CD4-positive, alpha-beta memory T cell (primary cell): ENCODE data around the gene SEMA3F. TPM values are rescaled to one million over a fixed set of nuclear protein-coding genes. Genes with fewer than 3 reads are reported as not detected.
A peak's percentile ranks its signal among the peaks of the same experiment; 100 is the strongest.

ENCODE experiments used
- CTCF ChIA-PET: fragments of 350-600 bp; sonication (Branson Sonifier 250); formaldehyde crosslinking; loops from one replicate; lab custom pipeline; 2021; ENCODE audit warnings: inconsistent platforms; ENCODE audit not compliant: partially characterized antibody; lab: Charles Lee
- POLR2A ChIA-PET: fragments of 350-600 bp; sonication (Branson Sonifier 250); formaldehyde crosslinking; loops from one replicate; lab custom pipeline; 2021; ENCODE audit not compliant: partially characterized antibody; lab: Charles Lee
- DNase-seq, 5 donors: peaks; one replicate each; pipeline versions ENCODE4 v3.0.0 to v3.0.0-alpha.2; 2020 to 2022; ENCODE audit warnings: mixed read lengths in 1 of 5
- H3K27ac ChIP-seq: one replicate; pipeline ENCODE4 v1.7.0; 2013; ENCODE audit warnings: low read depth, low read length
- H3K27me3 ChIP-seq: 2 replicates; pipeline ENCODE4 v1.7.0; 2013; ENCODE audit warnings: mild to moderate bottlenecking, low read length, moderate library complexity; ENCODE audit not compliant: insufficient read depth
- H3K36me3 ChIP-seq: 2 replicates; pipeline ENCODE4 v1.7.0; 2013; ENCODE audit warnings: mild to moderate bottlenecking, low read length, moderate library complexity; ENCODE audit not compliant: insufficient read depth
- H3K4me1 ChIP-seq: 2 replicates; pipeline ENCODE4 v1.7.0; 2013; ENCODE audit warnings: mild to moderate bottlenecking, low read length, moderate library complexity; ENCODE audit not compliant: insufficient read depth
- H3K4me3 ChIP-seq, 2 donors: one replicate each; pipeline ENCODE4 v1.7.0; 2013; ENCODE audit warnings: low read length in 2 of 2, mild to moderate bottlenecking in 1 of 2
- H3K9me3 ChIP-seq, 2 donors: one replicate each; pipeline ENCODE4 v1.7.0; 2013; ENCODE audit warnings: low read length in 2 of 2, control low read depth in 1 of 2; ENCODE audit not compliant: control insufficient read depth in 1 of 2
- H3K27ac Mint-ChIP-seq, 7 donors: one replicate each; pipeline ENCODE4 v1.8.0; 2020 to 2021; ENCODE audit warnings: mixed read lengths in 7 of 7, mild to moderate bottlenecking in 6 of 7, inconsistent platforms in 3 of 7, moderate library complexity in 3 of 7
- H3K27me3 Mint-ChIP-seq, 2 donors: one replicate each; pipeline ENCODE4 v1.8.0; 2020 to 2021; ENCODE audit warnings: mixed read lengths in 2 of 2
- H3K36me3 Mint-ChIP-seq, 2 donors: one replicate each; pipeline ENCODE4 v1.8.0; 2020 to 2021; ENCODE audit warnings: mixed read lengths in 2 of 2, inconsistent platforms in 1 of 2, mild to moderate bottlenecking in 1 of 2
- H3K4me1 Mint-ChIP-seq, 4 donors: one replicate each; pipeline ENCODE4 v1.8.0; 2020 to 2021; ENCODE audit warnings: mixed read lengths in 4 of 4, mild to moderate bottlenecking in 1 of 4
- H3K4me3 Mint-ChIP-seq, 8 donors: one replicate each; pipeline ENCODE4 v1.8.0; 2020 to 2021; ENCODE audit warnings: mixed read lengths in 8 of 8, mild to moderate bottlenecking in 7 of 8, moderate library complexity in 6 of 8, inconsistent platforms in 3 of 8
- H3K9me3 Mint-ChIP-seq, 8 donors: one replicate each; pipeline ENCODE4 v1.8.0; 2020 to 2021; ENCODE audit warnings: mixed read lengths in 8 of 8, mild to moderate bottlenecking in 5 of 8, inconsistent platforms in 3 of 8, moderate library complexity in 1 of 8
- intact Hi-C: fragments of 100-400 bp; cut with micrococcal nuclease; formaldehyde crosslinking; loops from one replicate; pipeline ENCODE4 v1.15.1; 2023
- polyA plus RNA-seq, 2 donors: library from polyadenylated mRNA; unstranded; fragments of 300-500 nt; fragmentation: Illumina TruSeq; gene quantifications; one replicate each; pipeline ENCODE4 v1.2.3, GENCODE V29; 2021
- total RNA-seq, 2 experiments: library from RNA; stranded (reverse); gene quantifications; one replicate each; pipeline ENCODE4 v1.2.3, GENCODE V29; 2021

Gene SEMA3F
- total and polyA plus RNA-seq, 4 experiments from 2014 or later = not detected

DNA sequence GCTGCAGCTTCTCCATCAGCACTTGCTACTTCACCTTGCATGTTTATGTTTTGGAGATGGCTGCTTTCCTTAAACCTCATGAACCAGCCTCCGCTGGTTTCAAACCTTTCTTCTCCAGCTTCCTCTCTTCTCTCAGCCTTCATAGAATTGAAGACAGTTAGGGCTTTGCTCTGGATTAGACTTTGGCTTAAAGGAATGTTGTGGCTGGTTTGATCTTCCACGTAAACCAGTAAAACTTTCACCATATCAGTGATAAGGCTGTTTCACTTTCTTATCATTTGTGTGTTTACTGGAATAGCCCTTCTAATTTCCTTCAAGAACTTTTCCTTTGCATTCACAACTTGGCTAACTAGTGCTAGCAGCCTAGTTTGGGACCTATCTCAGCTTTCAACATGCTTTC is 24.6 kb downstream of the SEMA3F start:
- intact Hi-C loops = no loop called here

DNA sequence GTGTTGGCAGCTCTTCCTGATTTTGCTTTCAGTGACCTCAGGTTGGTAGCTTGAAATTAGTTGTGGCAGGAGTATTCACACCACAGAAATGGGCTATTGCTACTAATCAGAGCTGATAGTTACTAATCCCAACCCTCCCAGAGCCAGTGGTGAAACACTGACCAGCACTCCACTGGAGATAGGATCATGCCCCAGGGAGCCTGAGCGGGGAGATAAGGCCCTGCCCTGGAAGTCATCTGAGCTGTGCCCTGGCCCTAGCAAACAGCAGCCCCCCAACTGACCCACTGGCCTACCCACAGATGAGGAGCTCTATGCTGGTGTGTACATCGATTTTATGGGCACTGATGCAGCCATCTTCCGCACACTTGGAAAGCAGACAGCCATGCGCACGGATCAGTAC is 26.9 kb downstream of the SEMA3F start:
- Histone ChIP-seq H3K4me1 (no peaks in the 10 kb centered on the region), H3K36me3 (no peaks in the 10 kb centered on the region), H3K9me3 (no peaks in the 10 kb centered on the region), H3K27me3 (no peaks in the 10 kb centered on the region), H3K27ac (no peak overlapping the region), H3K4me3 (no peak overlapping the region)
- no peak overlapping the region for H3K4me3 Mint-ChIP-seq
- H3K9me3 Mint-ChIP-seq = no peaks in the 10 kb centered on the region
- POLR2A ChIA-PET = interaction anchor here (0.6 kb wide), 1 partner anchor 591 kb away, joined by 4 read pairs; no protein-coding TSS in a partner anchor
- CTCF ChIA-PET = interaction anchor here (0.7 to 1.8 kb wide), 3 partner anchors 10 to 65 kb away, joined by 3 to 7 read pairs (median 4); no protein-coding TSS in a partner anchor
- intact Hi-C loops = no loop called here
- H3K36me3 Mint-ChIP-seq = no peaks in the 10 kb centered on the region
- no peak overlapping the region for H3K27ac Mint-ChIP-seq
- peaks cover 0 to 2% of the 10 kb centered on the region in 2 donors for H3K27me3 Mint-ChIP-seq
- H3K4me1 Mint-ChIP-seq = no peaks in the 10 kb centered on the region
- peak in 1 of 5 donors; percentile 32 for DNase-seq

More for the DNA sequence above, 24.6 kb downstream of the SEMA3F start:
- Mint-ChIP-seq H3K36me3 (no peaks in the 10 kb centered on the region), H3K27me3 (peaks cover 0 to 2% of the 10 kb centered on the region in 2 donors), H3K4me3 (no peak overlapping the region), H3K4me1 (no peaks in the 10 kb centered on the region), H3K9me3 (no peaks in the 10 kb centered on the region), H3K27ac (peak overlapping the region in 1 of 7 donors; percentile 10)
- H3K27ac ChIP-seq = no peak overlapping the region
- H3K9me3 ChIP-seq = no peaks in the 10 kb centered on the region
- CTCF ChIA-PET = interaction anchor here (1.1 to 1.4 kb wide), 2 partner anchors 15 to 95 kb away, joined by 3 to 4 read pairs; no protein-coding TSS in a partner anchor
- H3K4me1 ChIP-seq = no peaks in the 10 kb centered on the region
- no peak for DNase-seq
- no peaks in the 10 kb centered on the region for H3K27me3 ChIP-seq
- no peaks in the 10 kb centered on the region for H3K36me3 ChIP-seq
- POLR2A ChIA-PET = no interaction called here
- no peak overlapping the region for H3K4me3 ChIP-seq

DNA sequence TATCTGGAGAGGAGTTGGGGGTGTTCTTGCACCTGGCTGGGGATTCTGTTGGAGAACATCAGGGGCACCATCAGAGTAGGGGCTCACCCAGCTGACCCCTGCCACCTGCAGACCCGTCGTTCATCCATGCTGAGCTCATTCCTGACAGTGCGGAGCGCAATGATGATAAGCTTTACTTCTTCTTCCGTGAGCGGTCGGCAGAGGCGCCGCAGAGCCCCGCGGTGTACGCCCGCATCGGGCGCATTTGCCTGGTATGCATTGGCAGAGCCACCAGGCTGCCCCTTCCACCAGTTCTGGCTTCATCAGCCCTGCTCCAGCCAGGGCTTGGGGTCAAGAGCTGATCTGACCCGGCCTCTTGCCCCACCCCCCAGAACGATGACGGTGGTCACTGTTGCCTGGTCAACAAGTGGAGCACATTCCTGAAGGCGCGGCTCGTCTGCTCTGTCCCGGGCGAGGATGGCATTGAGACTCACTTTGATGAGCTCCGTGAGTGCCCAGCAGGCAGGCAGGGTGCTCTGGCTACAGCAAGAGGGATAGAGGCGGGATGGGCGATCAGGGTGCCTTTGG is 27.5 kb downstream of the SEMA3F start:
- H3K27me3 ChIP-seq = no peaks in the 10 kb centered on the region
- no peaks in the 10 kb centered on the region for H3K36me3 Mint-ChIP-seq
- H3K4me3 Mint-ChIP-seq = no peak overlapping the region
- H3K4me1 Mint-ChIP-seq = no peaks in the 10 kb centered on the region
- no peaks in the 10 kb centered on the region for H3K9me3 ChIP-seq
- peaks cover 0 to 2% of the 10 kb centered on the region in 2 donors for H3K27me3 Mint-ChIP-seq
- H3K36me3 ChIP-seq = no peaks in the 10 kb centered on the region
- DNase-seq = peak in 1 of 5 donors; percentile 25
- H3K4me3 ChIP-seq = no peak overlapping the region
- H3K27ac Mint-ChIP-seq = no peak overlapping the region
- ChIA-PET CTCF (interaction anchor here (0.7 to 1.8 kb wide), 2 partner anchors 10 to 64 kb away, joined by 3 to 7 read pairs; no protein-coding TSS in a partner anchor), POLR2A (interaction anchor here (0.6 kb wide), 1 partner anchor 591 kb away, joined by 4 read pairs; no protein-coding TSS in a partner anchor)
- intact Hi-C loops = no loop called here
- no peaks in the 10 kb centered on the region for H3K4me1 ChIP-seq
- H3K27ac ChIP-seq = no peak overlapping the region
- no peaks in the 10 kb centered on the region for H3K9me3 Mint-ChIP-seq

DNA sequence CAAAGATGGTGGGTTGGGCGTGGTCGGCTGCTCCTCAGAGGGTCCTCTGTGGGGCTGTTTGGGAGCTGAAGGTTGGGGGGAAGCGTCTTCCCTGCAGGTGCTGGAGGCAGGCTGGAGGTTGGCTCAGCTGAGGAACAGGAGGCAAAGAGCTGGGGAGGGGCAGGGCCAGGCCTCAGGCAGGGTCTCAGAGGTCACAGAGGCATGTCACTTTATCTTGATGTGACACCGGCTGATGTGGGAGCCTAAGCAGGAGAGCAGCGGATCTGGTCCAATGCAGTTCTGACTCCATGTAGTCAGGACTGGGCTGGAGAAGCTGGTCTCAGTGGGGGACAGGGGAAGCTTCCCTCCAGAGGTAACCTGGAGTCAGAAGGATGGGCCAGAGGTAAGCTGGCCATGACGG is 28.6 kb downstream of the SEMA3F start:
- Histone ChIP-seq H3K4me1 (no peaks in the 10 kb centered on the region), H3K9me3 (no peaks in the 10 kb centered on the region), H3K27ac (no peak overlapping the region), H3K36me3 (no peaks in the 10 kb centered on the region), H3K27me3 (no peaks in the 10 kb centered on the region), H3K4me3 (no peak overlapping the region)
- Mint-ChIP-seq H3K27ac (no peak overlapping the region), H3K27me3 (peaks cover 0 to 2% of the 10 kb centered on the region in 2 donors), H3K4me1 (no peaks in the 10 kb centered on the region), H3K4me3 (no peak overlapping the region), H3K36me3 (no peaks in the 10 kb centered on the region), H3K9me3 (no peaks in the 10 kb centered on the region)
- CTCF ChIA-PET = interaction anchor here (0.5 kb wide), 1 partner anchor 42 kb away, joined by 4 read pairs; no protein-coding TSS in a partner anchor
- intact Hi-C loops = no loop called here
- no peak for DNase-seq
- POLR2A ChIA-PET = no interaction called here

DNA sequence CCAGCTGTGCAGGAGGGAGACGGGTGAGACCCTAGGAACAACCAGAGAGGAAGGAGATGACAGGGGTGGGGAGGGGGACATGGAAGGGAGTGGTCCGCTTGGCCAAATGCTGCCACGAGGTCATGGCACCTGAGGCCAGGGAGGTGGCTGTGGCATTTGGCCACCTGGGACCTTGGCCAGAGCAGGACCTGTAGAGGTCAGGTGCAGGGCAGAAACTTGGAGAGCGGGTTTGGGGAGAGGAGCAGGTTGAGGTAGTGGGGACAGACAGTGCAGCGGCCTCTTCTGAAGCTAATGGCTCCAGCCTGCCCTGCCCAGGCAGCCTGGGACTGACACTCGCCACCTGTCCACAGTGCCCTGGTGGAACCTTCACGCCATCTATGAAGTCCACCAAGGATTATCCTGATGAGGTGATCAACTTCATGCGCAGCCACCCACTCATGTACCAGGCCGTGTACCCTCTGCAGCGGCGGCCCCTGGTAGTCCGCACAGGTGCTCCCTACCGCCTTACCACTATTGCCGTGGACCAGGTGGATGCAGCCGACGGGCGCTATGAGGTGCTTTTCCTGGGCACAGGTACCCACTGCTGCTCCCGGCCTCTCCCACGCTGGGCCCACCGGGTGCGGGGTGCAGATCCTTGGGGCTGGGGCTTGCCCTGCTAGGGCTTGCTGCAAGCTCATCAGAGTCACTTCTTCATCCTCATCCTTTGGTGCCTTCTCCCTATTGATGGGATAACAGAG is 29.3 kb downstream of the SEMA3F start:
- Mint-ChIP-seq H3K9me3 (no peaks in the 10 kb centered on the region), H3K27me3 (peaks cover 0 to 2% of the 10 kb centered on the region in 2 donors), H3K27ac (peak overlapping the region in 1 of 7 donors; percentile 47), H3K4me3 (no peak overlapping the region), H3K4me1 (no peaks in the 10 kb centered on the region), H3K36me3 (no peaks in the 10 kb centered on the region)
- no peak for DNase-seq
- CTCF ChIA-PET = no interaction called here
- no peaks in the 10 kb centered on the region for H3K4me1 ChIP-seq
- no peaks in the 10 kb centered on the region for H3K9me3 ChIP-seq
- no peak overlapping the region for H3K4me3 ChIP-seq
- H3K27me3 ChIP-seq = no peaks in the 10 kb centered on the region
- no peaks in the 10 kb centered on the region for H3K36me3 ChIP-seq
- POLR2A ChIA-PET = no interaction called here
- H3K27ac ChIP-seq = no peak overlapping the region
- intact Hi-C loops = no loop called here

DNA sequence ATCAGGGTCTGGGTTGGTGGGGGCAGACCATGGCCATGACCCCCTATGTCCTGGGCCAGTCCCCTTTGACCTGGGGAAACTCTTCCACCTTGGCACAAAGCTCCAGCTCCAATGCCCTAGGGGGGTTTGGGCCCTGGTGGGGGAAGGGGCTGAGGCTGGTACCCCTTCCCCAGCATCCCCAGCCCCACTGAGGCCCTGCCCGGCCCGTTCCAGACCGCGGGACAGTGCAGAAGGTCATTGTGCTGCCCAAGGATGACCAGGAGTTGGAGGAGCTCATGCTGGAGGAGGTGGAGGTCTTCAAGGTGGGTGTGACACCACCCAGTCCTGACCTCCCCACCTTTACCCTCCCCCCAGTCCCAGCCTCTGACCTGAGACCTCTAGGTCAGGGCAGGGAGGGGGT is 30.1 kb downstream of the SEMA3F start:
- POLR2A ChIA-PET = no interaction called here
- H3K9me3 Mint-ChIP-seq = no peaks in the 10 kb centered on the region
- intact Hi-C loops = no loop called here
- peak in 1 of 5 donors; percentile 27 for DNase-seq
- no peaks in the 10 kb centered on the region for H3K36me3 Mint-ChIP-seq
- Histone ChIP-seq H3K4me1 (no peaks in the 10 kb centered on the region), H3K27me3 (no peaks in the 10 kb centered on the region), H3K36me3 (no peaks in the 10 kb centered on the region), H3K4me3 (no peak overlapping the region), H3K9me3 (no peaks in the 10 kb centered on the region), H3K27ac (no peak overlapping the region)
- no peak overlapping the region for H3K27ac Mint-ChIP-seq
- H3K27me3 Mint-ChIP-seq = peaks cover 0 to 2% of the 10 kb centered on the region in 2 donors
- CTCF ChIA-PET = no interaction called here
- H3K4me1 Mint-ChIP-seq = no peaks in the 10 kb centered on the region
- no peak overlapping the region for H3K4me3 Mint-ChIP-seq

DNA sequence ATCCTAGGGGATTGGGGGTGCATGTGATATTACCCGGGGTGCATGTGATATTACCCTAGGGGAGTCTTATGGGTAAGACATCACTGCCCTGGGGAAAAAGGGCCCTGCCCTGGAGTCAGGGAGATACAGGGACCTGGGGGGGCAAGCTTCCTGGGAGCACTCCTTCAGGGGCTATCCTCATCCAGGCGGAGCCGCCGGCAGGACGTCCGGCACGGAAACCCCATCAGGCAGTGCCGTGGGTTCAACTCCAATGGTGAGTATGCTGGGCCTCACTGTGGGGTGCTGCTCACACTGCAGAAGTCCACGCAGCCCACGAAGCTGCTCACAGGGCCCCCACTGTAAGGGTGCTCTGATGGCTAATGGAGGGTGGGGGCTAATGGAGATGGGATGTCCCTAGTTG is 31.0 kb downstream of the SEMA3F start:
- Histone ChIP-seq H3K4me1 (no peaks in the 10 kb centered on the region), H3K27me3 (no peaks in the 10 kb centered on the region), H3K9me3 (no peaks in the 10 kb centered on the region), H3K27ac (no peak overlapping the region), H3K36me3 (no peaks in the 10 kb centered on the region), H3K4me3 (no peak overlapping the region)
- H3K36me3 Mint-ChIP-seq = no peaks in the 10 kb centered on the region
- peaks cover 0 to 2% of the 10 kb centered on the region in 2 donors for H3K27me3 Mint-ChIP-seq
- ChIA-PET POLR2A (no interaction called here), CTCF (no interaction called here)
- intact Hi-C loops = no loop called here
- no peaks in the 10 kb centered on the region for H3K4me1 Mint-ChIP-seq
- H3K9me3 Mint-ChIP-seq = no peaks in the 10 kb centered on the region
- DNase-seq = peak in 1 of 5 donors; percentile 2
- no peak overlapping the region for H3K27ac Mint-ChIP-seq
- H3K4me3 Mint-ChIP-seq = no peak overlapping the region
